NCI-H2227 treated with DMSO at 0.1 percent for 48 hours (cell line): ENCODE results near the gene ST8SIA4.
"Not testable (repeated sequence)": the region's sequence is repeated elsewhere in the genome, so short reads cannot be mapped to it uniquely, and the experiment has no call there.

Experiments
- DNase-seq: peaks from one replicate; lab custom pipeline; 2025; lab: John Stamatoyannopoulos, UW

Gene ST8SIA4

DNA sequence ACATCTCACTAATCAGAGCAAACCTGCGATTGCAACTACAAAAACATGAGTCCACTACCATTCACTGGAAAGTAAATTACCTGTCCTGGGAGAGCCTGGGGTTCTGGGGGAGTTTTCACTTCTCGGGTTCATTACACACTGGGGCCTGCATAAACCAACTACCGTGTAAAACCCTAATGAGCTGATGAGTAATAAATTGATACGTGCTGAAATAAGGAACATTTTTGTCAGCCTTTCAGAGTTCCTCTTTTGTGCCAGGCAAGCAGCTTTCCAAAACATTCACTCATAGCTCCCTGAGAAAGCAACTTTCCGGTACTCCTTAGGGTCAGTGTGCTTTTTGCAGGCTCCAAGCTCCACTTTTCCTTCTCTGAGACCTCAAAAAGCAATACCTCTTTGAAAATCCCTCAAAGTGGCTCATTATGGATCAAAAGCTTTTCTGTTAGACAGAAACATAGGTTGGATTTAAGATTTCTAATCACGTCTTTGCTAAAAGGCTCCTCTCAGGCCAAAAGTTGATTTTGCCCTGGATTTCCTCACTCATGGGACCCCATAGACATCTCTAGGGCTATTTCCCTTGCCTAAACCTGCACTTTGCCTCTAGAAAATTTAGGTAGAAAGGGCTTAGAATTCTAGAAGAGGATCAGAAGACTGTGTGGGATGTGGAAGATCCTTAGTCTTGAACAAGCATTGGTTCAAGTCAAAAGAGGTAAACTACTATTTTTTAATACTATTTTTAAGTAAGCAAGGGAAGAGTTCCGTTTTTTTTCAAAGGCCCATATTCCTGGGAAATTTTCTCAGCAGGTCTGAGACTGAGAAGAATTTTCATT is 74.8 kb downstream of the ST8SIA4 start:
- no peak for DNase-seq

DNA sequence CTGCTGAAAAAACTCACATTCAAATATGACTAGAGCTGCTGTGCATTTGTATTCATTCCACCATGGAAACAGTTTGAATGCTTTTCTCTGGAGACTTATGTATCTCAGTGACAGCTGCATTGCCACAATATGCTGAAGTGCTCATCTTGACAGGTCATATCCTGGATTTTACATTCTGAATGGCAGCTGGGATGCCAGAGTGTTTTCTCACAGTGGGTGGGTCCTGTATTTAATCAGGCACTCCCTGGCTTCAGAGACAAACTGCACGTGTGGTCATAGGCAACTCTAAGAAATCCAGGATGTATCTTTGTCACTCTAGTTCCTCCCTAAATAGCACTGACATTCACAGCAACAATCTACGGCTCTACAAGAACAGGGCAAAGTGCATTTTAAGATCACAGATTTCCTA is 75.6 kb downstream of the ST8SIA4 start:
- no peak for DNase-seq

DNA sequence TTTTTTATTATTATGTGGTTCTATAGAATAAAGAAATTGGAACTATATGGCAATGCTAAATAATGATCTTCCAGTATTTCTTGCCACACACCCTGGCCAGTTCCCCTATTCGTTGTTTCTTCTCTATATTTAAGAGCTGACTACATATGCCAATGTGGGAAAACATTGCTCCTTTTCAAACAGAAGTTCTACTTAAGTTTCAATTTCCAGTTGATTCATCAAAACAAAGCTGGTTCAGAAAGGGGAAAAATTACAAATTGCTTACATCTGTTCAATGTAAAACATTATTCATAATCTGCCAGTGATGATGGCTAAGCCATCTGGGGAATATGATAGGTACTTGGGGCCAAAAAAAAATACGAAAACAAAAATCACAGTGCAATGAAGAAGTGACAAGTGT is 76.9 kb downstream of the ST8SIA4 start:
- DNase-seq: no peak

DNA sequence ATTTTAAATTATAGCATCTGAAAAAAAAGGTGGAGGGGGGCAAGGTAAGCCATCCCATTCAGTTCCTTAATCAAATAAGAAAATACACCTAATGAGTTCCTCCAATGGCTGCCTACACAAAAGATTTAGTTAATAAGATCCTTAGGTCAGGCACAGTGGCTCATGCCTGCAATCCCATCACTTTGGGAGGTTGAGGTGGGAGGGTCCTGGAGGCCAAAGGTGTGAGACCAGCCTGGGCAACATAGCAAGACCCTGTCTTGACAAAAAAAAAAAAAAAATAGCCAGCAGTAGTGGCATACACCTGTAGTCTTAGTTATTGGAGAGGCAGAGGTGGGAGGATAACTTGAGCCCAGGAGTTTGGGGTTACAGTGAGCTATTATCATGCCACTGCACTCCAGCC is 78.4 kb downstream of the ST8SIA4 start:
- no peak for DNase-seq

DNA sequence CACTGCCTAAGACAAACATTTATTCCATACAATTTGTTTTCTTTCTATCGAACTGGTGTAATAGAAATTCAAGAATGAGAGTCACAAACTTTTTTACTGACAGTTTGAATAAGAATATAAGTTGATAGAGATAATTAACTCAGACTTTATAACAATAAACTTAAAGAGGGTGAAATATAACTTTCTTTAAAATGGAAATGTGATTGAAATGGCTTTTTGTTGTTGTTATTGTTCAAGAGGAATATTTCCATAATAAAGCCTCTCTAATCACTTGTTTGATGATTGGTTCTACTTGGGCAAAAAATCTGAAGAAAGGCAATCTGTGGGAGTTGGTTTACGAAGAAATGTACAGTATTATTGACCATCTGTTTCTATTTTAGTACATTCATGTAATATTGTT is 79.3 kb downstream of the ST8SIA4 start:
- DNase-seq: no peak

DNA sequence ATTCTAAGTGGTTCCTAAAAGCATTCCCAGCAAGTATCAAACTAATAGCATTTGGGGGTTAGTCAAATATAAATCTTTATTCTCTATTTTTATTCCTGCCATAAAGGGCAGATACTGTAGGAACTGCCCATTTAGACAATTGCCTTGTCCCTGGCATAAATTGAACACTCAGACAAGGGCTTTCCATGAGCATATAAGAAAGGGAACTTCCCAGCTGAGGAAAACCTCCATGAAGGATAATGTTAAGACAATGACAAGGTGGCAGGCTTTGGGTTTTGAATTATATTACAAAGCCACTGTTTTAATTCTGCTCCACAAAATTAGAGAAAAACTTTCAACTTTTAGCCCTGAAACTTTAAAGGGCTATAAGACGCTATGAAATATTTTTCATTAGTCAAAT is 81.3 kb downstream of the ST8SIA4 start:
- DNase-seq: no peak

DNA sequence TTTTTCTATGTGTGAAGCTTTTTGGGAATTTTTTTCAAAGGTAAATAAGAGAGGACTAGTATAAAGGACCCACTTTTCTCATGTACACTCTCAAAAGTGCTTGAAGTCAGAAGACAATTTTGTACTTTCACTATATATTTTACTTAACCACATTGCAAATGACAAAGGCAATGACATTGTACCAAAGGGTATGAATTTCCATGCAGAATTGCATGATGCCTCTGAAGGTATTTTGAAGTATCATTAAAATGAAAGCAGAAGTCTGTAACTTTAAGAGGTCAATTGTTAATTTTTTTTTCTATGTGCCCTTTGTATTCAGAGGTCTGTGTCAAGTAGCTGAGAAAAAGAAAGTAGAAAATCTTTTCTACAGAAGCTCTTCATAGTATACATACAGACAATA is 84.7 kb downstream of the ST8SIA4 start:
- no peak for DNase-seq

DNA sequence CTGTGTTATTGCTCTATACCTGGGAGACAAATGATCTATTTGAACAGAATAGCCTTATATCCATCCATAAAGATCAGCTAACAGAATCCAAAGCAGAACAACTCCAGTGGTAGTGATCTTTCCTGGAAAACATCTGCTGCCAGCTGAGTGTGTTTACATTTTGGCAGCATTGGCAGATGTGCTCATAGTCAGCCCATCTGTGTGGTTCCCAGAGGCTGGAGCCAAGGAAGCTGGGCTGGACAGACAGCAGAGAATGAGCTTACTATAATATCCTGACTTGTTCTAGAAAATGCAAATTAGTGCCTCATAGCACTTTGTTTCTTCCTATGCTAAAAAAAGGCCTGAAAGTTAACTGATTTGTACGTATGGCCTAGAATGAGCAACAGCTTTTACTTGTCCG is 99.7 kb downstream of the ST8SIA4 start:
- DNase-seq: no peak

DNA sequence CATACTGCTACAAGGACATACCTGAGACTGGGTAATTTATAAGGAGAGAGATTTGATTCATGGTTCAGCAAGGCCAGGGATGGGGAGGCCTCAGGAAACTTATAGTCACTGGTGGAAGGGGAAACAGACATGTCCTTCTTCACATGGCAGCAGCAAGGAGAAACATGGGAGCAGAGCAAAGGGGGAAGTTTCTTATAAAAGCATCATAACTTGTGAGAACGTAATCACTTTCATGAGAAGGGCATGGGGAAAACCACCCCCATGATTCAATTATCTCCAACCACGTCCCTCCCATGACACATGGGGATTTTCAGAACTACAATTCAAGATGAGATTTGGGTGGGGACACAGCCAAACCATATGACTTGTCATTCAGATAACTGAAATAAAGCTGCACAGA is 100.9 kb downstream of the ST8SIA4 start:
- no peak for DNase-seq

DNA sequence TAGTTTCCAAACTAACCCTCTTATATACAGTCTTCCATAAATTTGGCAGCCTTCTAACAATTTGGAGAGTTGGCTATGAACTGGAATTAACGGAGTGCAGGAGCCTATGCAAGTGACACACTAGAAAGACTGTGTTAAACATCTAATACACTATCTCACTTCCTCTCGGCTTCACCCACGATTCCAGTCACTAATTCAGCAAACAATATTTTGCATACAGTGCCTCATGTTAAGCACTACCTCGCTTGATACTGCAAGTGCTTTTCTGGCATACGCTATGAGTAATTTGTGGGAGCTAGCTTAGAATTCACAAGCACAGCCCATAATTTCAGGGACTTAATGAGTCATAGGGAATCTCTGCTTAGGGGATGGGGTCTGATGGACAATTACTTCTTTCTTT is 102.5 kb downstream of the ST8SIA4 start:
- DNase-seq: no peak

DNA sequence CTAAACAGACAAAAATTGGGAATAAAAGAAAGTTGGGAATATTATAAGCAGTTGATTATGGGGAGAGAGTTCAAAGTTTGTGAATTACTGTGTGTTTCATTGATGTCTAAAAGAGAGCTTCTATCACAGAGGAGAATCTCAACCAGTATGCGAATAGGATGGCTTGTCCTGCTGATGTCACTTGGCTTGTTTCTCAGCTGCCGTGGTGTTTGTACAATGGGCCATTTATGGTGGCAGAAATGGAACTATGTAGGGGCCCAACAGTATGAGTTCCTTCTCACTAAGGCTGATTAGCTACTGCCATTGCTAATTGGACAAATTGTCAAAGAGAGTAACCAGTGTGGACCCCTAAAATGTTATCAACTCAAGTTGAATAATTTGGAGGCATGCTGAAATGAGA is 103.9 kb downstream of the ST8SIA4 start:
- no peak for DNase-seq

DNA sequence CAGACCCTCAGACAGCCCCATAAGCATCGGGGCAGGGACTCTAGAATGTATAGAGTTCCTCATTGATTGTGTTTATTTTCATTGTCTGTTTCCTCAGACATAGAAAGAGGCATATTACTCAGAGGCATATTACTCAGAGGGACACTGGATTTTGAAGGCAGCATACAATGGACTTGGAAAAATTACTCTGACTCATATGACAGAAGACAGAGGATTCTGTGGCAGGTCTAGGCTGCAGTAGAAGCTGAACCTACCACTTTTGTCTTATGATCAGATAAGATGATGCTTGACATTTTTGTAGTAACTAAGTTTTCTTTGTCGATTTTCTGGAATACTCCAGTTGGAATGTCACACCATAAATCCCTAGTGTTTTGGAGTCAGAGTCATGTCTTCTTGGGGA is 105.2 kb downstream of the ST8SIA4 start:
- no peak for DNase-seq

DNA sequence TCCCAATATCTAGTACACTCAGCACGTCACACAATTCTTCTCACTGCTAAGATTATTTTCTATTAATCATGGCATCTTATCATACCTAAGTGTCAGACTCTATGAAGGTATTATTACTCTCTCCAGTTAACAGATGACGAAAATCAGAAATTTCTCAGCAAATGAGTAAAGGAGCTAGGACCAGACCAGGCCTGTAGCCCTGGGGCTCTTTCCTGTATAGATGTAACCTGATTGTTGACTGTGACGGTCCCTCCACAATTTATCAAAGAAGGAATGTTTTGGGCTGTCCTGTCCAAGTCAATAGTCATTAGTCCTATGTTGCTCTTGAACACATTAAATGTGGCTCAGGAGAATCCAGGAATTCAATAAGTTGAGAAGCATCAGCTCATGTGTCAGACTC is 106.2 kb downstream of the ST8SIA4 start:
- DNase-seq: no peak

DNA sequence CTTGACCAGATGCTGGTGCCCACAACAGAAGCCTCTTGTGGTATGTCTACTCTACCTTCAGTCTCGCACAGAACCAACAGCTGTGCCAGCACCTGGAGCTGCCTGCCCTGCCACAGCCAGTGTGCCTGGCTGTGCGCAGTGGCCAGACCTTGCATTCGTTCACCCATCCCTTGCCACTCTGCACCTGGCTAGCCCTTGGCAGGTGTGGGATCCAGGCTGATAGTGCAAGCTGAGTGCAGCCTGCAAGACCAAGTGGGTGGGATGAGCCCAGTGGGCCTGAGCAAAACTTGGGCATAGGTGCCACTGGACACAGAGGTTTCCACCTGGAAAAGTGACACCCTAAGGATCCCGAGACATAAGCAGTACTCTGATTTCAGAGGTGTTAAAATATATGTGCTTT is 108.2 kb downstream of the ST8SIA4 start:
- DNase-seq: no peak

DNA sequence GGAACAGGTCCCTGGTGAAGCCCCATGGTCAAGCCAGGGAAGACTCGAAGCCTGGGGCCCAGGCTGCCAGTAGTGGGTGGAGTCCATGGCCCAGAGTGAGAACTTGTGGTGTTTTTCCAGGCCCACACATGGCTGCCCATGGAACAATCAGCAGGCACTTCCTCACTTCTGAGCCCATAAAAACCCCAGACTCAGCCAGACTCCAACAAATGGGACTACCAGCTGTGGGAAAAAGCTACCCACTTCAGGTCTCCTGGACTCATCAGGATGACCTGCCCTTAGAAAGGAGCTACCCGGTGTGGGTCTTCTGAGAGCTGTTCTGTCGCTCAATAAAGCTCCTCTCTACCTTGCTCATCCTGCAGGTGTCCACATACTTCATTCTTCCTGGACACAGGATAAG is 108.9 kb downstream of the ST8SIA4 start:
- DNase-seq: no peak

DNA sequence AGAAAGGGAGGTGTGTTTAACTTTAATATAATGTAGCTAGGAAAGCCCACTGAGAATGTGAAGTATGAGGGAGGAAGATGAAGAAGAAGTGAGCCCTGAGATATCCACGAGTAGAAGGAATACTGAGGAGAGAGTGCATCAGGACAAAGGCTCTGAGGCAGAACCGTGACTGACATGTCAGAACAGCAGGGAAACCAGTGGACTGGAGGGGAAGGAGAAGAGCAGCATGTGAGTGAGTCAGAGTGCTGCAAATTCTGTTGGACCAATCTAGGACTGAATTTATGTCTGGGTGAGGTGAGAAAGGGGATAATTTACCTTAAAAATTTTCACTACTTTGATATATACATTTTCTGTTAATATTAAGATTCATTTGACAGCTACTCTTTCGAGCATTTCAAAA is 110.3 kb downstream of the ST8SIA4 start:
- DNase-seq: no peak

DNA sequence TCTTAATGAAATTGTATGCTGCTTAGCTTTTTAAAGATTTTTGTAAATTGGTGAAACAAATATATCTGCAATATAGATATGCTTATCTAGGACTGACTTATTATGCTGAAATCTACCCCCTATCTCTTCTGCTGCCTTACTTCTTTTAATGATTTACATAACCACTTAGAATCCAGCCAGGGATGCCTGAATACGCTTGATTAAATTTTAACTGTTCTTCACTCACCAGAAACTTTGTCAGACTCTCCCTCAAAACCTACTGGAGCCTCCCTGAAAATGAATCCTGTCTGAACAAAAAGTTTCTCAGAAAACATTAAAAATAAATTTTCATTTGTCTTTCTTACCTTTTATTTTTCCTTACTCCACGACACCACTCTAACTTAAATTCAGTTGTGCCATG is 111.7 kb downstream of the ST8SIA4 start:
- no peak for DNase-seq

DNA sequence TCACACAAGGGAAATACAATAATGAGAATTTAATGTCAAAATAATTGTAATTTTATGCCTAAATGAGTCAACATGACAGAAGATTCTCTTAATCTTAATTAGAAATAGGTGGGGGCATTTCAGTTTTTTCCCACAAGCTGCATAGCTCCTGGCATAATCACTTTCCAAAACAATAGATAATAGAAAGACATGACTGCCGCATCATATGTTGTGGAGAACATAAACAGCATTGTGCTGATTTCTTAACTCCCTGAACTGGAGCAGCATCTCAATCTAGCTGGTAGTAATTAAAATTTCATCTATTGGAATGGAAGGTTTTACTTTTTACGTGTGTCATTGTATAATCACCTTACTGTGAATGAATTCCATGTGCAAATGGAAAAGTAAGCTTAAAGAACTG is 112.1 kb downstream of the ST8SIA4 start:
- no peak for DNase-seq

DNA sequence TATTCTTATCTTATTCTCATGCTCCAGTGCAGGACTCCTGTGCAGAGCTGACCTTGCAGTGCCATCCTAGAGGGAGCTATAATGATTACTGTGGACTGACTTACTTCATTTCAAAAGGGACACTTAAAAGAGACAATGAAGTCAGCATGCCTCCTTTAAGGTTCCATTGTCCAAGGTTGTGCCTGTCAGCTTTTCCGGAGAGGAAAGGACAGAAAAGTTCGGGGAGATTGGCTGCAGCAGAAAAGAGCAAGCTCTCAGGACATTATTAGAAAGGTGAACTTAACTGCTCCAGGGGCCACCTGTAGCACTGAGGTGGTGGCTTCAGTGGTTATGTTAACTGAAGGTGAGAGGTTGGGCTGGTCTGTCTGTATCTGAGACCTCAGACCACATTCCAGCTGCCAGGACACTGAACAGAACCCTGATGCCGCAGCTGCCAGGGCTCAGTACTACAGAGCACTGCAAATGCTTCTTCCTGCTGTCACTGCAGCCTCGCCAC is 112.9 kb downstream of the ST8SIA4 start:
- no peak for DNase-seq

DNA sequence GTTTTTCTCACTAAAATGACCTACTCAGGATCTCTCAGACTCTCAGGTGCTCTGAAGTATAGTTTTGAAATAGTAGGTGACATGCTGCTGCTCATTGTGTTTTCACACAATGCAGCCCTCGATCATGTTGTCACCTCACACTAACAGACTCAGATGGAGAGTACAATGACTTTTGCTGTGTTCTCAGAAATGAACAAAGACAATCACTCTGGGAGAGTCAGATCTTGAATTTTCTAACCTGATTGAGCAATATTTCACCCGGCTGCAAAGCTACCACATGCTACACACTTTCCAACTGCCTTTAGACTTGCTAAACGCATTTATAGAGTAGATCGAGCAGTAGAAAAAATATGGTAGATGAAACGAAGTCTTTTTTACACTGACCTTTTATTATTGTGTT is 113.4 kb downstream of the ST8SIA4 start:
- DNase-seq: no peak

DNA sequence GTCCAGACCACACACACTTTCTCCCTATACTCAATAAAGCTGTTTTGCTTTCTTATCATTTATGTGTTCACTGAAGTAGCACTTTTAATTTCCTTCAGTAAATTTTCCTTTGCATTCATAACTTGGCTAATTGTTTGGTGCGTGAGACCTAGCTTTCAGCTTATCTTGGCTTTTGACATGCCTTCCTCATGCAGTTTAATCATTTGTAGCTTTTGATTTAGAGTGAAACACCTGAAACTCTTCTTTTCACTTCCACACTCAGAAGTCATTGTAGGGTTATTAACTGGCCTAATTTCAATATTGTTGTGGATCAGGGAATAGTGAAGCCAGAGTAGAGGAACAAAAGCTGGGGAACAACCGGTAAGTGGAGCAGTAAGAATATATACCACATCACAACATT is 114.7 kb downstream of the ST8SIA4 start:
- no peak for DNase-seq

DNA sequence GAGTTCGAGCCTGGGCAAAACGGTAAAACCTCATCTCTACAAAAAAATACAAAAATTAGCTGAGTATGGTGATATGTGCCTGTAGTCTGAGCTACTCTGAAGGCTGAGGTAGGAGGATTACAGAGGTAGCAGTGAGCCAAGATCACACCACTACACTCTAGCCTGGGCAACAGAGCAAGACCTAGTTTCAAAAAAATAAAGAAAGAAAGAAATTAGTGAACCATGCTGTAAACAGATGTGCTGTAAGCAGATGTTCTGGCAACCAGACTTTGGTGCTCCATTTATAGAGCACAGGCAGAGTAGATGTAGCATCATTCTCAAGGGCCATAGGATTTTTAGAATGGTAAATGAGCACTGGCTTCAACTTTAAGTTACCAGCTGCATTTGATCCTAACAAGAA is 115.4 kb downstream of the ST8SIA4 start:
- no peak for DNase-seq

DNA sequence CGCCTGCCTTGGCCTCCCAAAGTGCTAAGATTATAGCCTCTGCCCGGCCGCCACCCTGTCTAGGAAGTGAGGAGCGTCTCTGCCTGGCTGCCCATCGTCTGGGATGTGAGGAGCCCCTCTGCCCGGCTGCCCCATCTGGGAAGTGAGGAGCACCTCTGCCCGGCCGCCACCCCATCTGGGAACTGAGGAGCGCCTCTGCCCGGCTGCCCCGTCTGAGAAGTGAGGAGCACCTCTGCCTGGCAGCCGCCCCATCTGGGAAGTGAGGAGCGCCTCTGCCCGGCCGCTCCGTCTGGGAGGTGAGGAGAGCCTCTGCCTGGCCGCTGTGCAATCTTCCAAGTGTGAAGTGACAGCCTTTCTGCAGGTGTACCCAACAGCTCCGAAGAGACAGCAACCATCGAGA is 117.5 kb downstream of the ST8SIA4 start:
- not testable (repeated sequence) for DNase-seq

DNA sequence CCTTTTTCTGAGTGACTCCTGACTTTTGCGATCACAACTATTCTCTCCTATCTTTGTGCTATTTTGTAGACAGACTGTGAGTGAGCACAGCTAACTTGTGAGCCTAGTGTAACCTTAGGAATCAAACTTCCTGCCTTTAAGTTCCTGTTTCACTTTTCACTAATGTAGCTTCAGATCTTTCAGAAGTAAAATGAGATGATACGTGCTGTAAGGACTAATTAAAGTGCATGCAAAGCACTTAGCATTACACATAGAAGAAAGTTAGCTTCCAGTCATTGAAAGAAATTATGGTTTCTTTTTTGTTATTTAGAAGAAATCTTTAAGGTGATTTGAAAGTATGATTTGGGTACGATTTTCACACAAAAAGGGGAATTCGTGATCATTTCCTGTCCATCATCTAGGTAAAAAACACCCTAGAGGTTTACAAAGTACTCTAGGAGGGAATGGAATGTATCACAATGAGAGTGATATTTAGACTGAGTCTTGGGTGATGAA is 122.7 kb downstream of the ST8SIA4 start:
- no peak for DNase-seq
